Ovary (tissue), 3 donors: ENCODE data around the gene OTULINL.

Experiments
- CTCF ChIP-seq, 3 donors: fragments of 450-650 bp in 2 of 3; fragments of 200-600 bp in 1 of 3; IDR thresholded peaks; one replicate each; pipeline versions ENCODE4 v1.5.1 to v1.8.0; 2016 to 2022; ENCODE audit warnings: antibody characterized with exemption in 3 of 3, mild to moderate bottlenecking in 1 of 3
- EP300 ChIP-seq: sonication (generic); formaldehyde crosslinking; IDR thresholded peaks from one replicate; pipeline ENCODE4 v1.6.1; 2017; ENCODE audit warnings: antibody characterized with exemption
- POLR2A ChIP-seq: fragments of 450-650 bp; IDR thresholded peaks from one replicate; pipeline ENCODE4 v1.6.1; 2017; ENCODE audit warnings: antibody characterized with exemption, mild to moderate bottlenecking, moderate library complexity
- donor health status: DM: no; HTN: no; CAD: no.

- TF ChIP-seq CTCF (IDR thresholded peaks at IDR 0.05) (no peak), EP300 (no peak), POLR2A (no peak)
These were observed 10.0 kb downstream of the OTULINL start for GRCh38 chr5:14591548-14591947.
